IMR-90 (cell line): Measurements from ENCODE around the gene REC114. TPM values are rescaled to one million over a fixed set of nuclear protein-coding genes. Genes with fewer than 3 reads are reported as not detected.
"Not testable (repeated sequence)": the region's sequence is repeated elsewhere in the genome, so short reads cannot be mapped to it uniquely, and the experiment has no call there.

Experiments used
- ATAC-seq: fragments of 200-7000 bp; cut with Tn5 transposase; 2 replicates; pipeline ENCODE4 v1.9.1; 2020; ENCODE audit warnings: low read depth, mild to moderate bottlenecking, moderate library complexity
- BruUV-seq: library from RNA; stranded (reverse); fragments of 400-500 nt; replicated peaks from 2 replicates; lab custom pipeline; 2021; lab: Mats Ljungman, UMichigan
- CTCF ChIA-PET: fragments of 300-600 bp; formaldehyde crosslinking; extraction: SDS; loops from one replicate; lab custom pipeline; 2021; ENCODE audit warnings: antibody characterized with exemption; lab: Yijun Ruan, JAX
- POLR2A ChIA-PET: fragments of 300-600 bp; sonication (Branson Sonifier 250); formaldehyde crosslinking; loops from one replicate; lab custom pipeline; 2022; ENCODE audit warnings: antibody characterized with exemption; ENCODE audit not compliant: unreplicated experiment; lab: Charles Lee
- DNase-seq: peaks from one replicate; pipeline ENCODE4 v3.0.0; 2013
- H2AFZ ChIP-seq: replicated peaks from 2 replicates; pipeline ENCODE3; 2013; ENCODE audit warnings: low read length, mild to moderate bottlenecking; ENCODE audit not compliant: poor library complexity
- H2AK5ac ChIP-seq: 2 replicates; pipeline ENCODE4 v1.6.1; 2013; ENCODE audit warnings: low read depth, low read length, inconsistent platforms
- H2AK9ac ChIP-seq: replicated peaks from 2 replicates; pipeline ENCODE3; 2013; ENCODE audit warnings: mild to moderate bottlenecking, low read depth, low read length, moderate library complexity; ENCODE audit not compliant: poor library complexity
- H2BK120ac ChIP-seq: 2 replicates; pipeline ENCODE4 v1.6.1; 2013; ENCODE audit warnings: low read depth, low read length, inconsistent platforms
- H2BK15ac ChIP-seq: 3 replicates; pipeline ENCODE4 v1.6.1; 2013; ENCODE audit warnings: low read depth, low read length, inconsistent platforms
- H2BK20ac ChIP-seq: 2 replicates; pipeline ENCODE4 v1.6.1; 2013; ENCODE audit warnings: low read depth, mild to moderate bottlenecking, inconsistent platforms, low read length, moderate library complexity
- H2BK5ac ChIP-seq: 2 replicates; pipeline ENCODE4 v1.6.1; 2013; ENCODE audit warnings: mild to moderate bottlenecking, low read depth, low read length, inconsistent platforms; ENCODE audit not compliant: poor library complexity, severe bottlenecking
- H3K14ac ChIP-seq: replicated peaks from 2 replicates; pipeline ENCODE4 v1.6.1; 2013; ENCODE audit warnings: low read depth, low read length, inconsistent platforms
- H3K18ac ChIP-seq: 2 replicates; pipeline ENCODE4 v1.6.1; 2013; ENCODE audit warnings: low read depth, low read length, control low read depth
- H3K23ac ChIP-seq: 2 replicates; pipeline ENCODE4 v1.6.1; 2013; ENCODE audit warnings: low read depth, low read length, inconsistent platforms
- H3K27ac ChIP-seq: 2 replicates; pipeline ENCODE4 v1.5.1; 2013; ENCODE audit warnings: mild to moderate bottlenecking, control low read depth, low read length; ENCODE audit not compliant: insufficient read depth
- H3K27me3 ChIP-seq: 2 replicates; pipeline ENCODE4 v1.6.1; 2013; ENCODE audit warnings: low read length; ENCODE audit not compliant: control insufficient read depth, insufficient read depth
- H3K36me3 ChIP-seq: 2 replicates; pipeline ENCODE4 v1.6.1; 2013; ENCODE audit warnings: low read length, mixed read lengths; ENCODE audit not compliant: control insufficient read depth, insufficient read depth
- H3K4ac ChIP-seq: 2 replicates; pipeline ENCODE4 v1.6.1; 2013; ENCODE audit warnings: low read depth, low read length, inconsistent platforms
- H3K4me1 ChIP-seq: 2 replicates; pipeline ENCODE4 v1.6.1; 2013; ENCODE audit warnings: low read length, mixed read lengths; ENCODE audit not compliant: control insufficient read depth, insufficient read depth
- H3K4me2 ChIP-seq: 2 replicates; pipeline ENCODE4 v1.6.1; 2013; ENCODE audit warnings: low read depth, mild to moderate bottlenecking, control low read depth, low read length, moderate library complexity
- H3K4me3 ChIP-seq: 2 replicates; pipeline ENCODE4 v1.5.1; 2013; ENCODE audit warnings: low read depth, mild to moderate bottlenecking, control low read depth, low read length, moderate library complexity; ENCODE audit not compliant: insufficient read depth
- H3K56ac ChIP-seq: 2 replicates; pipeline ENCODE4 v1.6.1; 2013; ENCODE audit warnings: low read length, inconsistent platforms; ENCODE audit not compliant: insufficient read depth; ENCODE audit errors: extremely low read depth
- H3K79me1 ChIP-seq, 2 experiments: 2 replicates each; pipeline ENCODE4 v1.6.1; 2013; ENCODE audit warnings: low read length in 2 of 2, inconsistent platforms in 1 of 2, low read depth in 1 of 2
- H3K9ac ChIP-seq: 2 replicates; pipeline ENCODE4 v1.6.1; 2013; ENCODE audit warnings: low read depth, low read length, control low read depth
- H3K9me1 ChIP-seq: 2 replicates; pipeline ENCODE4 v1.6.1; 2013; ENCODE audit warnings: low read length, inconsistent platforms; ENCODE audit not compliant: insufficient read depth
- H3K9me3 ChIP-seq: 2 replicates; pipeline ENCODE4 v1.6.1; 2013; ENCODE audit warnings: low read length; ENCODE audit not compliant: control insufficient read depth, insufficient read depth
- H4K20me1 ChIP-seq: 2 replicates; pipeline ENCODE4 v1.6.1; 2013; ENCODE audit warnings: low read length, inconsistent platforms; ENCODE audit not compliant: insufficient read depth
- H4K5ac ChIP-seq: 2 replicates; pipeline ENCODE4 v1.6.1; 2013; ENCODE audit warnings: mild to moderate bottlenecking, low read depth, low read length, control low read depth
- H4K8ac ChIP-seq, 2 experiments: 2 replicates each; pipeline ENCODE4 v1.6.1; 2013; ENCODE audit warnings: low read depth in 2 of 2, low read length in 2 of 2, control low read depth in 1 of 2, inconsistent platforms in 1 of 2
- H4K91ac ChIP-seq: 2 replicates; pipeline ENCODE4 v1.6.1; 2013; ENCODE audit warnings: low read depth, low read length, inconsistent platforms; ENCODE audit not compliant: insufficient read depth
- CEBPB ChIP-seq: IDR thresholded peaks from 2 replicates; pipeline ENCODE4 v1.6.1; 2012; ENCODE audit warnings: low read depth, low read length, improper control_type of control experiment
- WGBS, 2 experiments: methylation state at CpG; one replicate each; pipeline versions ENCODE4 v1.1.5 to v1.1.7; 2013; ENCODE audit warnings: missing lambda C conversion rate in 2 of 2; ENCODE audit not compliant: insufficient read length in 1 of 2; ENCODE audit errors: extremely low coverage in 2 of 2; 5-methylcytosine and 5-hydroxymethylcytosine counted together
- dilution Hi-C: fragments of 300-500 bp; cut with HindIII; formaldehyde crosslinking; loops from one replicate; pipeline ENCODE4 v1.14.3; 2018; ENCODE audit warnings: low sequenced_read_pairs; ENCODE audit not compliant: unreplicated experiment
- in situ Hi-C: fragments of 300-500 bp; cut with MboI; formaldehyde crosslinking; loops from 3 replicates; pipeline ENCODE4 v1.14.3; 2019; ENCODE audit warnings: low sequenced_read_pairs, inconsistent platforms, mixed read lengths
- intact Hi-C: fragments of 100-400 bp; cut with micrococcal nuclease; formaldehyde crosslinking; loops from 2 replicates; pipeline ENCODE4 v1.10.0; 2022
- polyA plus RNA-seq, 3 experiments: library from polyadenylated mRNA; depleted of rRNA; stranded (reverse); fragments of >200 nt; gene quantifications; 2 replicates each; pipeline ENCODE4 v1.2.3, GENCODE V29; 2012; ENCODE audit warnings: low replicate concordance in 1 of 3
- total RNA-seq: library from RNA; depleted of rRNA; stranded (reverse); fragments of >200 nt; gene quantifications from 2 replicates; pipeline ENCODE4 v1.2.3, GENCODE V29; 2012

The REC114 gene
- total and polyA plus RNA-seq, 2 of the 4 experiments (the other 2 are of a cell fraction), result not detected

GRCh38 chr15:73485885-73486284, 42.9 kb downstream of the REC114 start:
- in situ Hi-C loops, result loop anchor here (10.0 kb wide), 1 partner anchor 61 kb away; no protein-coding TSS in a partner anchor
- H4K5ac ChIP-seq, H3K18ac ChIP-seq, H4K20me1 ChIP-seq, intact Hi-C loops, H3K4me3 ChIP-seq, H3K14ac ChIP-seq, H3K4me1 ChIP-seq, CTCF ChIA-PET, dilution Hi-C loops, H2BK5ac ChIP-seq, H3K9ac ChIP-seq, H3K79me1 ChIP-seq, H2AFZ ChIP-seq, H2BK120ac ChIP-seq, H3K36me3 ChIP-seq, H3K4ac ChIP-seq, H3K23ac ChIP-seq, H2AK9ac ChIP-seq, H2BK20ac ChIP-seq, H4K91ac ChIP-seq, H2BK15ac ChIP-seq, H4K8ac ChIP-seq, BruUV-seq, H3K56ac ChIP-seq, H3K9me1 ChIP-seq, H3K9me3 ChIP-seq, H3K27ac ChIP-seq, POLR2A ChIA-PET, H2AK5ac ChIP-seq: not testable (repeated sequence)
- peaks cover 17% of the 10 kb centered on the region for H3K27me3 ChIP-seq
- ATAC-seq, result peak; percentile 82
- H3K4me2 ChIP-seq, result peak overlapping the region; percentile 32
- peak; percentile 94 for TF ChIP-seq CEBPB
- peak; percentile 44 for DNase-seq
- WGBS, 2 experiments, result 0% methylated on average over 1 of the region's 8 CpGs; no CpG with 5 or more reads in 1 of the 2 experiments
